SK-N-MC (cell line): ENCODE data around the gene ADAMTS17.

Experiments used
- EZH2 ChIP-seq: fragments of 200-600 bp; sonication (generic); IDR thresholded peaks from one replicate; pipeline ENCODE4 v1.6.1; 2017; ENCODE audit warnings: antibody characterized with exemption
- POLR2AphosphoS5 ChIP-seq: IDR thresholded peaks from 2 replicates; pipeline ENCODE4 v1.6.1; 2012; ENCODE audit warnings: mild to moderate bottlenecking, low read depth, low read length, borderline replicate concordance

DNA sequence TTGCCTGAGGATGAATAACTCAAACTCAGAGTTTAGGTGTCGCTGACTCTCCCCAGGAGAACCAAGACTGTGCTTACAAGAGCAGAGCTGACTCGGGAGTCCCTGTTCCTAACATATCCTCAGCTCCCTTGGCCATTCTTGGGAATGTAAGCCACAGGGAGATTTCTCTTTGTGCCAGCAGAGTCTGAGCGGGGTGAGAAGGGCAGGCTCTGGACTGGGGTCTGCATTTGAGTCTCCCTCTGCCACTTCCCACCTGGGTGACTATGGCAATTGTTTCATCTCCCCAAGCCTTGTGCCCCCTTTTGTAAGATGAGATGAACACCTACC is 126.0 kb downstream of the ADAMTS17 start:
- TF ChIP-seq EZH2 (no peak), POLR2AphosphoS5 (no peak)
